GM12878 (cell line): ENCODE measurements around the gene NF1.

Experiments used
- CREB1 ChIP-seq: IDR thresholded peaks from 2 replicates; pipeline ENCODE4 v1.6.1; 2012; ENCODE audit warnings: low read depth, mild to moderate bottlenecking, inconsistent platforms
- TF ChIP-seq, protein P1 (sequence below), 3 experiments: IDR thresholded peaks in 2 of 3; conservative IDR thresholded peaks in 1 of 3; 2 replicates each; pipeline ENCODE4 v1.5.1; 2011; ENCODE audit warnings: low read depth in 3 of 3, low read length in 3 of 3, mild to moderate bottlenecking in 3 of 3, control low read depth in 2 of 3, moderate library complexity in 2 of 3, inconsistent platforms in 1 of 3, mixed read lengths in 1 of 3; ENCODE audit not compliant: control insufficient read depth in 2 of 3, insufficient read depth in 1 of 3; ENCODE audit errors: extremely low read depth in 1 of 3

DNA sequence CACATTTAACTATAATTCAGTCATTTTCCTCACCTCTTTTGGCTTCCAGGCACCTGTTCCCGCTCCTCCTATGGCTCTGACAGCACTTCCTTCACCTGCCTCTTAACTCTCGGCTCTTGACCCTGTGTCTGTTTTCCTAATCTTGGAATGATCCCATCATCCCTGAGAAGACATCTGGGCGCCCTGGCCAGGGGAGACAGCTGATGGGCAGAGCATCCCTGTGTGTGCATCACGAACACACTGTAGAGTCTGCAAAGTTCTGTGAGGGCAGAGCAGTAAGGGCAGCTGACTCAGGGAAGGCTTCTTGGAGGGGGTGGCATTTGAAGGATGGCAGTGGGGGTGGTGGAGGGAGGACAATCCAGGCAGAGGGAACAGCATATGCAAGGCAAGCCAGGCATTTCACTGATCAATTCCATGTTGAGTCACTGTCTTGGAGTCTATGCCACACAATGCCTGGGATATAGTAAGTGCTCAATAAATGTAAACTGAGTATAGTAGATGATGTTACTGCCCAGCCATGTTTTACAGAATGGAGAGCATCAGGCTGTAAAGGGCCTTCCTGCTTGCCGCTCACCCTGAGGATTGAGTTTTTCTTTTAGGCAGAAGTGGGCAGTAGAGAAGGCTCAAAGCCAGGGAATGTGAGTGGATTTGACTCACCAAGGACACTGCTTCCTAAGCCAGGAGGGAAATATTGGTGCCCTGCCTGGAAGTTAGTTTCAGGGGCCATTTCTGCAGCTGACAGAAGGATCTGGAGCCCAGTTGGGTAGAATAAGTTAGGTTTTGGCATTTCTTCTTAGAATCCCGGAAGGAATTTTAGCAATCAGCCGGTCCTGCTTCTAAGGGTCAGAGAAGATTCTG lies 290.9 kb downstream of the NF1 start:
- no peak for TF ChIP-seq CREB1
- TF ChIP-seq, protein P1, sequence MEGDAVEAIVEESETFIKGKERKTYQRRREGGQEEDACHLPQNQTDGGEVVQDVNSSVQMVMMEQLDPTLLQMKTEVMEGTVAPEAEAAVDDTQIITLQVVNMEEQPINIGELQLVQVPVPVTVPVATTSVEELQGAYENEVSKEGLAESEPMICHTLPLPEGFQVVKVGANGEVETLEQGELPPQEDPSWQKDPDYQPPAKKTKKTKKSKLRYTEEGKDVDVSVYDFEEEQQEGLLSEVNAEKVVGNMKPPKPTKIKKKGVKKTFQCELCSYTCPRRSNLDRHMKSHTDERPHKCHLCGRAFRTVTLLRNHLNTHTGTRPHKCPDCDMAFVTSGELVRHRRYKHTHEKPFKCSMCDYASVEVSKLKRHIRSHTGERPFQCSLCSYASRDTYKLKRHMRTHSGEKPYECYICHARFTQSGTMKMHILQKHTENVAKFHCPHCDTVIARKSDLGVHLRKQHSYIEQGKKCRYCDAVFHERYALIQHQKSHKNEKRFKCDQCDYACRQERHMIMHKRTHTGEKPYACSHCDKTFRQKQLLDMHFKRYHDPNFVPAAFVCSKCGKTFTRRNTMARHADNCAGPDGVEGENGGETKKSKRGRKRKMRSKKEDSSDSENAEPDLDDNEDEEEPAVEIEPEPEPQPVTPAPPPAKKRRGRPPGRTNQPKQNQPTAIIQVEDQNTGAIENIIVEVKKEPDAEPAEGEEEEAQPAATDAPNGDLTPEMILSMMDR (IDR thresholded peaks at IDR 0.05 in 2 of 3, conservative IDR thresholded peaks at IDR 0.05 in 1 of 3; ENCODE audit: control insufficient read depth in 2 of 3, extremely low read depth in 1 of 3, insufficient read depth in 1 of 3, low read depth in 3 of 3, low read length in 3 of 3), result no peak
